GM13976 (cell line): Measurements from ENCODE around the gene CSNK1D.
"Not testable (repeated sequence)": the region's sequence is repeated elsewhere in the genome, so short reads cannot be mapped to it uniquely, and the experiment has no call there.

Experiments
- DNase-seq: peaks from one replicate; pipeline ENCODE4 v3.0.0; 2012; ENCODE audit warnings: low spot score
- CTCF ChIP-seq: IDR thresholded peaks from 2 replicates; pipeline ENCODE4 v1.5.1; 2012; ENCODE audit warnings: borderline replicate concordance, mild to moderate bottlenecking; ENCODE audit not compliant: insufficient read depth; ENCODE audit errors: extremely low read depth, missing control alignments, control extremely low read depth
- in situ Hi-C: fragments of 300-500 bp; cut with MboI; formaldehyde crosslinking; loops from one replicate; pipeline ENCODE4 v1.12.0; 2022; ENCODE audit warnings: low sequenced_read_pairs, mixed read lengths, inconsistent platforms; ENCODE audit not compliant: unreplicated experiment

Gene CSNK1D

GRCh38 chr17:82212331-82213250 lies 60.9 kb downstream of the CSNK1D start, which contains the start of gene CCDC57:
TSS of gene CCDC57 (minus strand) at chr17:82212842. CDS start at chr17:82201944, 10,898 bp downstream.
- peak; percentile 97 for DNase-seq
- in situ Hi-C loops, result no loop called here
- TF ChIP-seq CTCF, result no peak

GRCh38 chr17:82210655-82211054 lies 62.8 kb downstream of the CSNK1D start:
- DNase-seq, in situ Hi-C loops: not testable (repeated sequence)

DNA sequence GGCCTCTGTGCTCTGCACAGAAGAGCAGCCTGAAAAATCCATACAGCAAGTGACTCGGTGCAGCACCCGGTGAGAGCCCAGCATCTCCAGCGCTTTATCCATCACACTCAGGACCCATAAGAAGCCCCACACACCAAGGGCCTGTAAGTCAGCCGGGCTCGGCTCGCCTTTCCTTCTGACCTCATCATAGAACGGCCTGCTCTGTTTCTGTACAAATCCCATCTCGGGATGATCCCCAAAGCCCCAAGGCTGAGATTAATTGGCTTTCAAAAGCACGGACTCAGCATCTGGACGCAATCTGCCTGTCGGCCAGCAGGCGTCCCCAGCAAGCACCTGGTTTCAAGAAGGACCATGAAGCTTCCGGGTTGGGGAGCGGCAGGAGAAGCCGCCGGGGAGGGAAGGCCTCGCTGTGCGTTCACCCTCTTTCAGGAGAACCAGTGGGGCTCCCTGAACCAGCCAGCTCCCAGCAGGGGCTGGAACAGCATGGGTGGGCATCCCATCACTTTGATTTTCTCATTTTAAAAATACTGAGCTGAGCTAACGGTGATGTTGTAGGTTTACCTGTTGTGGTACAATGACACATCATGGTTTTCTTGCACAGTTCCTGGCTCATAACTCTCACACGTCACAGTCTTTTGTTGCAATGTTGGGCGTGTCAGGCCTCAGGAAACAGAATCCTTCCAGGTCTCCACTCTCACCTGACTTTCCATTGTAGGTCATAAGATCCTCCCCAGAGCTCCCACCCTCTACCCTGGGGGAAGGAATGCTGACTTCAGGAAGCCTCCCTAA lies 67.6 kb downstream of the CSNK1D start:
- peak; percentile 90 for DNase-seq
- TF ChIP-seq CTCF, result peak; percentile 82
- in situ Hi-C loops, result no loop called here

DNA sequence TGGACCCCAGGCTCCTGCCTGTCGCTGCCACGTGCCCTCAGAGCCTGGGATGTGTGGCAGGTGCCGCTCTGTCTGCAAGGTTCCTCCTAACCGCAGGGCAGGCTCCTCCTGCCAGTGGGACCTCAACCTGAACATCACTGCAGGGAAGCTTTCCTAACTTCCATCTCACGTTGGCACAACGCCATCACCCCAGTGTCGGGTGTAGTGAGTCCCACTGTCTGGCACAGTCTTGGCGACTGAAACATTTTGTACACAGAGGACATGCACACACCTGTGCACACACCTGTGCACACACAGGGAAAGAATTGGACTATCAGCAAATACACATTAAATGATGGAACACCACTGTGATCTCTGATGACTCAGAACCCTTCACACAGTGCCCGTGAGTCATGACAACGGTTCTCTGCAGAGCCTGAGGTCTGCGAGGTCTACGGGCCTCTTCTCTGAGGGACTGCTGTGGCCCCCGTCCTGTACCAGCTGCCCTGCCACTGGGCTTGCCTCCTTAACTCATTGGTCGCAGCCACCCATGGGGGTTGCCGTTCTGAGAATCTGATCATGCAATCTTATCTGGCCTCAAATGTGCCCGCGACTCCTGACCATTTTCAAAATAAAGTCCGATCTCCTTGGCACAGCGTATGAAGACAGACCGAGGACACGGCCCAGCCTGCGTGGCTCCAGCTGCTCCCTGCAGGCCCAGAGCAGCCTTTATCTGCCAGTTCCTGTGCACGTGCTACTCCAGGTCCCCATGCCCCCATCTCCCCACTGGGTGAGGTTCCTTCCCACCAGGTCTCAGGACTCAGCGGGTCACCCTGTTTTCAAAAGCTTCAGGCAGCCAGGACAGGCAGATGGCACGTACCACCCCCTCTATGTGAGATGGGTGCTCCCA lies 68.4 kb downstream of the CSNK1D start:
- no peak for TF ChIP-seq CTCF
- DNase-seq, result no peak
- in situ Hi-C loops, result no loop called here

DNA sequence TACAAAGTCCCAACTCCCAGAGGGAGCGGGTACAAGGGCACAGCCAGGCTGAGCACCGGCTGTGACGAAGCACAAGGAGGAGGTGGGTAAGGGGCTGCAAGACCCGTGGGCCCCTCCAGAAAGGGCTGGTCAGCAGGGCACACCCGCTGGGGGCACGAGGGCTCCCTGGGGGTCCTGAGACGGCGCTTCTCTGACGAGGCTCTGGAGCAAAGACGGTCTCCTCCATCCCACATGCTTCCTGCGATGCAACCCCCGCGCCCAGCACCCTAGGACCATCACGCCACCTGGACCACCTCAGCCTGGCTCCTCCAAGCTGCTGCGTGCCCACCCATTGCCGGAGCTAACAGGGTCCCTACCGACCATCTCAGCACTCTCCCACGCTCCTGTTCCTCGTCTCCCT lies 69.6 kb downstream of the CSNK1D start:
- in situ Hi-C loops, result no loop called here
- TF ChIP-seq CTCF, result no peak
- no peak for DNase-seq

GRCh38 chr17:82202981-82203380 lies 70.5 kb downstream of the CSNK1D start:
- DNase-seq, result no peak
- TF ChIP-seq CTCF, result no peak
- in situ Hi-C loops, result no loop called here

DNA sequence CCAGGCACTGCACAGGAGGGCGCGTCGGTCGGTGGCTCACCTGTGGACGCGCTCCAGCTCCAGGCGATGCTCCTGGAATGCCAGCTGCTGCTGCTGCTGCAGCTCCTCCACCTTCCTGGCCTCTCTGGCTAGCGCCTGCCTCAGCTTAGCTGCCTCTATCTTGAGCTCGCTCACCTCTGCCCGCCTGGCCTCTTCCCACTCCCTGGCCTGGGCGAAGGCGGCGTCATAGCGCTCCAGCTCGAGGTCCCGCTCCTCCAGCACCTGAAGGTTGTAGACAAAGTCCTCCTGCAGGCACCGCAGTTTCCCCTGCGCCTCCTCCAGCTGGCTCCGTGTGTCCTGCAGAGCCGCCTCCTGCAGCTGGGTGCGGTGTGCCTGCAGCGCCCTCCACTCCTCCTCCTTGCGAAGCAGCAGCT lies 72.0 kb downstream of the CSNK1D start:
- no peak for DNase-seq
- in situ Hi-C loops, result no loop called here
- no peak for TF ChIP-seq CTCF
